CD14-positive monocyte (primary cell): ENCODE measurements around the gene TMEM170A. TPM values are rescaled to one million over a fixed set of nuclear protein-coding genes. Genes with fewer than 3 reads are reported as not detected.

ENCODE experiments used
- DNase-seq, 3 donors: peaks; one replicate each; pipeline ENCODE4 v3.0.0-alpha.2; 2011 to 2022
- H2AFZ ChIP-seq: 2 replicates; pipeline ENCODE4 v1.6.0; 2012; ENCODE audit warnings: mild to moderate bottlenecking, low read depth, low read length, inconsistent platforms; ENCODE audit not compliant: insufficient read depth, poor library complexity, severe bottlenecking
- H3K27ac ChIP-seq, 2 donors: 1 replicate in 1 of 2; 2 replicates in 1 of 2; pipeline ENCODE4 v1.5.1; 2012 to 2013; ENCODE audit warnings: low read length in 2 of 2, control low read depth in 1 of 2, inconsistent platforms in 1 of 2, low read depth in 1 of 2, mild to moderate bottlenecking in 1 of 2
- H3K27me3 ChIP-seq, 2 donors: one replicate each; pipeline versions ENCODE4 v1.6.0 to v1.6.1; 2011 to 2013; ENCODE audit warnings: low read length in 2 of 2; ENCODE audit not compliant: control insufficient read depth in 2 of 2, insufficient read depth in 2 of 2
- H3K36me3 ChIP-seq, 2 donors: replicated peaks in 1 of 2; 1 replicate in 1 of 2; 2 replicates in 1 of 2; pipeline versions ENCODE4 v1.5.1 to v1.6.1; 2012 to 2013; ENCODE audit warnings: low read length in 2 of 2, control low read depth in 1 of 2, inconsistent platforms in 1 of 2, mild to moderate bottlenecking in 1 of 2; ENCODE audit not compliant: insufficient read depth in 2 of 2, control insufficient read depth in 1 of 2
- H3K4me1 ChIP-seq, 2 donors: 1 replicate in 1 of 2; 2 replicates in 1 of 2; pipeline versions ENCODE4 v1.5.1 to v1.6.1; 2012 to 2013; ENCODE audit warnings: low read length in 2 of 2, control low read depth in 1 of 2, inconsistent platforms in 1 of 2, mild to moderate bottlenecking in 1 of 2, moderate library complexity in 1 of 2; ENCODE audit not compliant: insufficient read depth in 2 of 2, control insufficient read depth in 1 of 2
- H3K4me2 ChIP-seq: replicated peaks from 2 replicates; pipeline ENCODE3; 2012; ENCODE audit warnings: low read length, moderate library complexity, mild to moderate bottlenecking; ENCODE audit not compliant: poor library complexity, severe bottlenecking; ENCODE audit errors: extremely low read depth
- H3K4me3 ChIP-seq, 3 experiments: fragments of 200-600 bp in 1 of 3; sonication (generic) in 1 of 3; replicated peaks in 1 of 3; 1 replicate in 2 of 3; 2 replicates in 1 of 3; pipeline ENCODE4 v1.5.1; 2011 to 2013; ENCODE audit warnings: low read length in 3 of 3, mild to moderate bottlenecking in 3 of 3, control low read depth in 2 of 3, low read depth in 2 of 3, inconsistent platforms in 1 of 3, moderate library complexity in 1 of 3
- H3K79me2 ChIP-seq: 2 replicates; pipeline ENCODE4 v1.6.0; 2012; ENCODE audit warnings: mild to moderate bottlenecking, control low read depth, inconsistent platforms, low read length, moderate library complexity; ENCODE audit not compliant: insufficient read depth
- H3K9ac ChIP-seq: 2 replicates; pipeline ENCODE4 v1.6.0; 2017; ENCODE audit warnings: low read length, mild to moderate bottlenecking; ENCODE audit not compliant: insufficient read depth, poor library complexity, severe bottlenecking
- H3K9me3 ChIP-seq, 2 donors: replicated peaks in 1 of 2; 1 replicate in 1 of 2; 2 replicates in 1 of 2; pipeline versions ENCODE4 v1.5.1 to v1.6.1; 2012 to 2013; ENCODE audit warnings: low read length in 2 of 2, control low read depth in 1 of 2; ENCODE audit not compliant: control insufficient read depth in 1 of 2, insufficient read depth in 1 of 2
- H4K20me1 ChIP-seq: 2 replicates; pipeline ENCODE4 v1.6.0; 2012; ENCODE audit warnings: mild to moderate bottlenecking, low read length, control low read depth, moderate library complexity; ENCODE audit not compliant: insufficient read depth
- H3K27ac Mint-ChIP-seq, 7 donors: one replicate each; pipeline ENCODE4 v1.8.0; 2020; ENCODE audit warnings: mild to moderate bottlenecking in 7 of 7, mixed read lengths in 7 of 7, moderate library complexity in 6 of 7, inconsistent platforms in 2 of 7
- H3K27me3 Mint-ChIP-seq, 3 donors: one replicate each; pipeline ENCODE4 v1.8.0; 2021 to 2022; ENCODE audit warnings: low read depth in 3 of 3, mild to moderate bottlenecking in 3 of 3, mixed read lengths in 3 of 3, moderate library complexity in 3 of 3, inconsistent platforms in 1 of 3
- H3K36me3 Mint-ChIP-seq, 2 donors: one replicate each; pipeline ENCODE4 v1.8.0; 2020; ENCODE audit warnings: mixed read lengths in 2 of 2, inconsistent platforms in 1 of 2, mild to moderate bottlenecking in 1 of 2
- H3K4me1 Mint-ChIP-seq: one replicate; pipeline ENCODE4 v1.8.0; 2020; ENCODE audit warnings: mild to moderate bottlenecking, mixed read lengths
- H3K4me3 Mint-ChIP-seq, 2 donors: one replicate each; pipeline ENCODE4 v1.8.0; 2020; ENCODE audit warnings: mild to moderate bottlenecking in 2 of 2, mixed read lengths in 2 of 2, moderate library complexity in 1 of 2
- H3K9me3 Mint-ChIP-seq, 7 donors: one replicate each; pipeline ENCODE4 v1.8.0; 2020 to 2022; ENCODE audit warnings: mixed read lengths in 7 of 7, mild to moderate bottlenecking in 6 of 7, moderate library complexity in 6 of 7, inconsistent platforms in 2 of 7
- CTCF ChIP-seq: fragments of 200-600 bp; IDR thresholded peaks from one replicate; pipeline ENCODE4 v1.8.0; 2022; ENCODE audit warnings: antibody characterized with exemption, mild to moderate bottlenecking
- WGBS: methylation state at CpG from one replicate; pipeline ENCODE4 v1.1.5; 2013; ENCODE audit warnings: missing lambda C conversion rate; ENCODE audit not compliant: insufficient coverage; 5-methylcytosine and 5-hydroxymethylcytosine counted together
- intact Hi-C, 2 donors: fragments of 100-400 bp; cut with micrococcal nuclease; formaldehyde crosslinking; loops; one replicate each; pipeline versions ENCODE4 v1.15.0 to v1.15.1; 2023
- polyA plus RNA-seq, 3 donors: library from polyadenylated mRNA; depleted of rRNA in 1 of 3; unstranded in 2 of 3; stranded (reverse) in 1 of 3; fragments of 300-500 nt in 2 of 3; fragments of >200 nt in 1 of 3; fragmentation: Illumina TruSeq in 2 of 3; gene quantifications; 1 replicate in 2 of 3; 2 replicates in 1 of 3; pipeline ENCODE4 v1.2.3, GENCODE V29; 2012 to 2021

TMEM170A gene
- polyA plus RNA-seq, 3 donors, result 17.9 to 31.6 (median 25.4) TPM

- peak overlapping the region in 1 of 2 donors; percentile 36 for H3K27ac ChIP-seq
- Mint-ChIP-seq H3K4me1 (peaks cover 23% of the 10 kb centered on the region), H3K27ac (peak overlapping the region; percentile 67 to 96 (median 83)), H3K36me3 (peaks cover 10 to 16% of the 10 kb centered on the region in 2 donors), H3K4me3 (peak overlapping the region; percentile 95 to 96), H3K27me3 (peaks cover 0 to 3% (median 2%) of the 10 kb centered on the region in 3 donors), H3K9me3 (peaks cover 0 to 4% (median 0%) of the 10 kb centered on the region in 7 donors)
- no peaks in the 10 kb centered on the region for H3K27me3 ChIP-seq
- intact Hi-C loops, result loop anchor here (2.0 to 10.0 kb wide), 4 partner anchors 28 to 184 kb away; partner anchors contain the start of genes ADAT1 (in 2 of the 2), GABARAPL2 (in 1 of the 2), KARS1 (in 1 of the 2) and TERF2IP (in 1 of the 2)
- peak overlapping the region in 1 of 3 experiments; percentile 87 for H3K4me3 ChIP-seq
- H4K20me1 ChIP-seq, result peaks cover 61% of the 10 kb centered on the region
- H3K4me2 ChIP-seq, result peak overlapping the region; percentile 83
- no peak for TF ChIP-seq CTCF
- 0% methylated on average over 1 of the region's 2 CpGs for WGBS
- no peak overlapping the region for H3K9ac ChIP-seq
- no peaks in the 10 kb centered on the region for H3K9me3 ChIP-seq
- H3K79me2 ChIP-seq, result peaks cover 65% of the 10 kb centered on the region
- peaks cover 2 to 11% of the 10 kb centered on the region in 2 donors for H3K36me3 ChIP-seq
- DNase-seq, result peak; percentile 49 to 60 (median 55)
- no peak overlapping the region for H2AFZ ChIP-seq
- H3K4me1 ChIP-seq, result peaks cover 15 to 23% of the 10 kb centered on the region in 2 donors
Observed at GRCh38 chr16:75462806-75463205, 1.7 kb downstream of the TMEM170A start.

GRCh38 chr16:75461575-75461974, 2.9 kb downstream of the TMEM170A start:
- Mint-ChIP-seq H3K4me1 (peaks cover 23% of the 10 kb centered on the region), H3K36me3 (peaks cover 10 to 20% of the 10 kb centered on the region in 2 donors), H3K27ac (peak overlapping the region in 2 of 7 donors; percentile 30 to 83), H3K27me3 (peaks cover 0 to 3% (median 0%) of the 10 kb centered on the region in 3 donors), H3K4me3 (no peak overlapping the region), H3K9me3 (peaks cover 0 to 4% (median 0%) of the 10 kb centered on the region in 7 donors)
- Histone ChIP-seq H3K79me2 (peaks cover 77% of the 10 kb centered on the region), H2AFZ (no peak overlapping the region), H3K9ac (no peak overlapping the region), H4K20me1 (peaks cover 73% of the 10 kb centered on the region), H3K27me3 (no peaks in the 10 kb centered on the region), H3K4me2 (no peak overlapping the region), H3K4me1 (peaks cover 12 to 23% of the 10 kb centered on the region in 2 donors), H3K27ac (no peak overlapping the region), H3K9me3 (no peaks in the 10 kb centered on the region), H3K36me3 (peaks cover 2 to 11% of the 10 kb centered on the region in 2 donors), H3K4me3 (no peak overlapping the region)
- no peak for DNase-seq
- intact Hi-C loops, result loop anchor here (5.0 to 10.0 kb wide), 3 partner anchors 106 to 186 kb away; partner anchors contain the start of genes ADAT1 (in 2 of the 2), GABARAPL2 (in 1 of the 2), KARS1 (in 1 of the 2) and TERF2IP (in 1 of the 2)
- no peak for TF ChIP-seq CTCF
- WGBS, result no CpG with 5 or more reads among the region's 2 CpGs
